ENCODE measurements around the gene PHPT1.

- no peak for TF ChIP-seq RAD21 (IDR thresholded peaks at IDR 0.05; ENCODE audit: low read depth)
- TF ChIP-seq, protein P1, sequence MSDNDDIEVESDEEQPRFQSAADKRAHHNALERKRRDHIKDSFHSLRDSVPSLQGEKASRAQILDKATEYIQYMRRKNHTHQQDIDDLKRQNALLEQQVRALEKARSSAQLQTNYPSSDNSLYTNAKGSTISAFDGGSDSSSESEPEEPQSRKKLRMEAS (IDR thresholded peaks at IDR 0.05) = peak; percentile 83
- no peak; the same call in 1 of the 2 replicates for TF ChIP-seq TCF12 (IDR thresholded peaks at IDR 0.05; ENCODE audit: low read depth)
These were observed 36.9 kb downstream of the PHPT1 start, which contains the start of gene TRAF2 for GRCh38 chr9:136885950-136886578.

Measured in Ishikawa (cell line).